Measurements from ENCODE around the gene MUC4.

MUC4 gene

GRCh38 chr3:195811756-195812155 lies at the start of gene MUC4:
Gene MUC4, minus strand, starts transcription at chr3:195811929. Its CDS starts 112 bp downstream, at chr3:195811817.
- DNase-seq = peak; percentile 50

- DNase-seq = no peak
Observed at GRCh38 chr3:195860456-195860855, 48.7 kb upstream of the MUC4 start.

- DNase-seq = peak; percentile 20
Observed at GRCh38 chr3:195859846-195860411, 48.2 kb upstream of the MUC4 start.

- peak; percentile 90 for DNase-seq
Observed at GRCh38 chr3:195859061-195859845, 47.5 kb upstream of the MUC4 start.

GRCh38 chr3:195856410-195857084 lies 44.8 kb upstream of the MUC4 start:
- DNase-seq = no peak

- no peak for DNase-seq
Observed at GRCh38 chr3:195855471-195856409, 44.0 kb upstream of the MUC4 start.

- DNase-seq = no peak
Observed at GRCh38 chr3:195854628-195855294, 43.0 kb upstream of the MUC4 start.

GRCh38 chr3:195853996-195854395 lies 42.3 kb upstream of the MUC4 start:
- no peak for DNase-seq

- no peak for DNase-seq
Observed at GRCh38 chr3:195853036-195853435, 41.3 kb upstream of the MUC4 start.

- DNase-seq = peak; percentile 97
Observed at GRCh38 chr3:195850857-195851543, 39.3 kb upstream of the MUC4 start.

GRCh38 chr3:195849322-195850074 lies 37.8 kb upstream of the MUC4 start:
- DNase-seq = no peak

GRCh38 chr3:195847055-195847950 lies 35.6 kb upstream of the MUC4 start:
- DNase-seq = no peak

- DNase-seq = no peak
Observed at GRCh38 chr3:195845483-195845882, 33.8 kb upstream of the MUC4 start.

- DNase-seq = no peak
Observed at GRCh38 chr3:195844671-195845218, 33.0 kb upstream of the MUC4 start.

- peak; percentile 66 for DNase-seq
Observed at GRCh38 chr3:195839260-195840010, 27.7 kb upstream of the MUC4 start.

- no peak for DNase-seq
Observed at GRCh38 chr3:195838714-195839113, 27.0 kb upstream of the MUC4 start.

GRCh38 chr3:195836476-195837135 lies 24.9 kb upstream of the MUC4 start:
- DNase-seq = no peak

GRCh38 chr3:195835791-195836190 lies 24.1 kb upstream of the MUC4 start:
- DNase-seq = no peak

Measured in eye (tissue), 1 donor.